HCT116 (cell line): ENCODE results near the gene GPR27. TPM values are rescaled to one million over a fixed set of nuclear protein-coding genes. Genes with fewer than 3 reads are reported as not detected.

ENCODE experiments used
- ATAC-seq: fragments of 200-7000 bp; cut with Tn5 transposase; 2 replicates; pipeline ENCODE4 v1.9.1; 2020; ENCODE audit warnings: mild to moderate bottlenecking, moderate library complexity
- BruUV-seq: library from RNA; stranded (reverse); fragments of 400-500 nt; replicated peaks from 2 replicates; lab custom pipeline; 2021; lab: Mats Ljungman, UMichigan
- CTCF ChIA-PET: fragments of 300-600 bp; sonication (Branson Sonifier 250); formaldehyde crosslinking; loops from one replicate; lab custom pipeline; 2021; ENCODE audit warnings: antibody characterized with exemption; lab: Charles Lee
- POLR2A ChIA-PET: fragments of 300-600, 350-600 bp; sonication (Branson Sonifier 250); formaldehyde crosslinking; loops from one replicate; lab custom pipeline; 2021; ENCODE audit warnings: antibody characterized with exemption; lab: Charles Lee
- RAD21 ChIA-PET, 2 experiments: fragments of 300-600 bp; sonication (Branson Sonifier 250); formaldehyde crosslinking; loops; one replicate each; lab custom pipeline; 2023; ENCODE audit warnings: low total read pairs in 2 of 2; ENCODE audit not compliant: uncharacterized antibody in 2 of 2, unreplicated experiment in 2 of 2, low non-redundant PET in 1 of 2; lab: Charles Lee
- DNase-seq: peaks from one replicate; pipeline ENCODE4 v3.0.0-alpha.2; 2010; ENCODE audit warnings: low read depth, low spot score
- H2AFZ ChIP-seq: fragments of 200-600 bp; shearing (Covaris generic), sonication (generic); 2 replicates; pipeline ENCODE4 v1.6.1; 2017; ENCODE audit warnings: low read depth, mixed run types, mixed read lengths, antibody characterized with exemption, low read length; ENCODE audit not compliant: poor library complexity, severe bottlenecking
- H3K27ac ChIP-seq: 2 replicates; pipeline ENCODE4 v1.5.1; 2012; ENCODE audit warnings: low read depth, low read length
- H3K27me3 ChIP-seq: fragments of 200-600 bp; sonication (generic); 2 replicates; pipeline ENCODE4 v1.6.1; 2016; ENCODE audit warnings: mixed run types, low read length, mixed read lengths; ENCODE audit not compliant: insufficient read depth
- H3K36me3 ChIP-seq, 2 experiments: fragments of 200-500 bp in 1 of 2; fragments of 200-600 bp in 1 of 2; sonication (Bioruptor generic) in 1 of 2; sonication (generic) in 1 of 2; 2 replicates each; pipeline versions ENCODE4 v1.5.1 to v1.6.1; 2014 to 2016; ENCODE audit warnings: low read length in 2 of 2, inconsistent platforms in 1 of 2, mixed read lengths in 1 of 2, mixed run types in 1 of 2; ENCODE audit not compliant: insufficient read depth in 2 of 2, control insufficient read depth in 1 of 2
- H3K4me1 ChIP-seq, 2 experiments: fragments of 200-600 bp in 1 of 2; sonication (generic) in 1 of 2; 2 replicates each; pipeline versions ENCODE4 v1.5.1 to v1.6.1; 2012 to 2017; ENCODE audit warnings: low read length in 2 of 2, inconsistent platforms in 1 of 2, mild to moderate bottlenecking in 1 of 2, mixed read lengths in 1 of 2, mixed run types in 1 of 2, moderate library complexity in 1 of 2; ENCODE audit not compliant: insufficient read depth in 2 of 2, control insufficient read depth in 1 of 2
- H3K4me2 ChIP-seq: fragments of 200-600 bp; sonication (generic); 2 replicates; pipeline ENCODE4 v1.6.1; 2017; ENCODE audit warnings: mixed run types, low read length, mixed read lengths
- H3K4me3 ChIP-seq, 2 experiments: fragments of 200-600 bp in 1 of 2; sonication (generic) in 1 of 2; replicated peaks in 1 of 2; 2 replicates each; pipeline ENCODE4 v1.5.1; 2011 to 2016; ENCODE audit warnings: low read length in 2 of 2, control low read depth in 1 of 2, low read depth in 1 of 2, mild to moderate bottlenecking in 1 of 2, mixed read lengths in 1 of 2, mixed run types in 1 of 2
- H3K79me2 ChIP-seq: fragments of 200-600 bp; sonication (generic); 2 replicates; pipeline ENCODE4 v1.6.1; 2017; ENCODE audit warnings: mild to moderate bottlenecking, mixed run types, low read length, moderate library complexity, mixed read lengths; ENCODE audit not compliant: insufficient read depth
- H3K9ac ChIP-seq: fragments of 200-600 bp; sonication (generic); 2 replicates; pipeline ENCODE4 v1.6.1; 2016; ENCODE audit warnings: low read length, mixed read lengths
- H3K9me2 ChIP-seq: fragments of 200-600 bp; sonication (generic), shearing (Covaris generic); 2 replicates; pipeline ENCODE4 v1.6.1; 2017; ENCODE audit warnings: mixed run types, mild to moderate bottlenecking, moderate library complexity; ENCODE audit not compliant: insufficient read depth
- H3K9me3 ChIP-seq, 2 experiments: fragments of 200-500 bp in 1 of 2; fragments of 200-600 bp in 1 of 2; sonication (Bioruptor generic) in 1 of 2; sonication (generic) in 1 of 2; 2 replicates each; pipeline ENCODE4 v1.6.1; 2014 to 2017; ENCODE audit warnings: low read length in 2 of 2, mixed read lengths in 2 of 2, inconsistent platforms in 1 of 2, low read depth in 1 of 2, mild to moderate bottlenecking in 1 of 2, mixed run types in 1 of 2, moderate library complexity in 1 of 2; ENCODE audit not compliant: control insufficient read depth in 1 of 2, insufficient read depth in 1 of 2
- H4K20me1 ChIP-seq: fragments of 200-600 bp; sonication (generic), shearing (Covaris generic); 2 replicates; pipeline ENCODE4 v1.6.1; 2017; ENCODE audit warnings: mixed run types, mild to moderate bottlenecking, moderate library complexity; ENCODE audit not compliant: insufficient read depth
- ATF3 ChIP-seq: IDR thresholded peaks from 2 replicates; pipeline ENCODE4 v1.6.1; 2012
- CBX3 ChIP-seq: IDR thresholded peaks from 2 replicates; pipeline ENCODE4 v1.6.1; 2012; ENCODE audit warnings: low read depth
- CEBPB ChIP-seq: IDR thresholded peaks from 2 replicates; pipeline ENCODE4 v1.6.1; 2012; ENCODE audit warnings: low read depth
- CTCF ChIP-seq, 3 experiments: fragments of 200-600 bp in 1 of 3; sonication (generic) in 1 of 3; IDR thresholded peaks in 2 of 3; conservative IDR thresholded peaks in 1 of 3; 2 replicates each; pipeline ENCODE4 v1.5.1; 2012 to 2017; ENCODE audit warnings: low read depth in 2 of 3, low read length in 2 of 3, antibody characterized with exemption in 1 of 3, borderline replicate concordance in 1 of 3, control low read depth in 1 of 3, mild to moderate bottlenecking in 1 of 3, mixed read lengths in 1 of 3, mixed run types in 1 of 3, moderate library complexity in 1 of 3; ENCODE audit not compliant: insufficient read depth in 1 of 3
- EGR1 ChIP-seq: IDR thresholded peaks from 2 replicates; pipeline ENCODE4 v1.6.1; 2012; ENCODE audit warnings: low read depth
- ELF1 ChIP-seq: IDR thresholded peaks from 2 replicates; pipeline ENCODE4 v1.6.1; 2012; ENCODE audit warnings: low read depth, borderline replicate concordance
- EZH2 ChIP-seq: fragments of 200-600 bp; sonication (generic); IDR thresholded peaks from 2 replicates; pipeline ENCODE4 v1.6.1; 2017; ENCODE audit warnings: antibody characterized with exemption, mixed run types
- EZH2phosphoT487 ChIP-seq: fragments of 200-600 bp; IDR thresholded peaks from 2 replicates; pipeline ENCODE4 v1.6.1; 2018; ENCODE audit warnings: antibody characterized with exemption, borderline replicate concordance
- FOSL1 ChIP-seq: IDR thresholded peaks from 2 replicates; pipeline ENCODE4 v1.6.1; 2012; ENCODE audit warnings: low read depth
- JUND ChIP-seq: IDR thresholded peaks from 2 replicates; pipeline ENCODE4 v1.6.1; 2012
- POLR2A ChIP-seq: IDR thresholded peaks from 2 replicates; pipeline ENCODE4 v1.7.0; 2011; ENCODE audit warnings: borderline replicate concordance; ENCODE audit not compliant: insufficient read depth, insufficient read length; ENCODE audit errors: extremely low read depth
- REST ChIP-seq: IDR thresholded peaks from 2 replicates; pipeline ENCODE4 v1.6.1; 2012; ENCODE audit warnings: low read depth
- SIN3A ChIP-seq: IDR thresholded peaks from 2 replicates; pipeline ENCODE4 v1.6.1; 2012; ENCODE audit warnings: low read depth
- YY1 ChIP-seq: IDR thresholded peaks from 2 replicates; pipeline ENCODE4 v1.6.1; 2011; ENCODE audit warnings: low read length, low read depth, moderate library complexity, mild to moderate bottlenecking; ENCODE audit not compliant: insufficient replicate concordance; ENCODE audit errors: extremely low read depth
- ZFX ChIP-seq: fragments of 450-650 bp; IDR thresholded peaks from 2 replicates; pipeline ENCODE4 v1.6.1; 2017
- intact Hi-C: fragments of 100-400 bp; cut with micrococcal nuclease; formaldehyde crosslinking; loops from 2 replicates; pipeline ENCODE4 v1.10.0; 2022
- total RNA-seq: library from RNA; stranded (reverse); gene quantifications from one replicate; pipeline ENCODE4 v1.2.1, GENCODE V29; 2021; ENCODE audit not compliant: unreplicated experiment

Gene GPR27
- total RNA-seq, 1 experiment from 2014 or later: not detected

- H3K4me2 ChIP-seq: no peak overlapping the region
- H3K27ac ChIP-seq: no peak overlapping the region
- no peaks in the 10 kb centered on the region for H3K9me3 ChIP-seq
- CTCF ChIA-PET: no interaction called here
- ATAC-seq (no peak), DNase-seq (no peak)
- H4K20me1 ChIP-seq: no peaks in the 10 kb centered on the region
- H3K36me3 ChIP-seq: no peaks in the 10 kb centered on the region
- H3K9me2 ChIP-seq: no peaks in the 10 kb centered on the region
- BruUV-seq: no TSS peak
- POLR2A ChIA-PET: no interaction called here
- H3K4me1 ChIP-seq: no peaks in the 10 kb centered on the region
- peaks cover 4% of the 10 kb centered on the region; the same call in 1 of the 2 replicates for H3K27me3 ChIP-seq
- RAD21 ChIA-PET: no interaction called here
- intact Hi-C loops: loop anchor here (10.0 kb wide), 1 partner anchor 207 kb away; no protein-coding TSS in a partner anchor
- no peak overlapping the region for H2AFZ ChIP-seq
- H3K79me2 ChIP-seq: no peaks in the 10 kb centered on the region
- H3K4me3 ChIP-seq: no peak overlapping the region
- H3K9ac ChIP-seq: no peak overlapping the region
- TF ChIP-seq ZFX (no peak), CEBPB (no peak), CTCF (IDR thresholded peaks at IDR 0.05 in 2 of 3, conservative IDR thresholded peaks at IDR 0.05 in 1 of 3; ENCODE audit: borderline replicate concordance in 1 of 3, insufficient read depth in 1 of 3, low read depth in 2 of 3, low read length in 2 of 3) (no peak), SIN3A (no peak), REST (no peak), EZH2 (no peak), EGR1 (no peak), ELF1 (no peak), POLR2A (no peak), FOSL1 (no peak), YY1 (no peak), ATF3 (no peak), EZH2phosphoT487 (no peak), JUND (no peak), CBX3 (no peak)
Measured at GRCh38 chr3:71718072-71718471, 35.6 kb upstream of the GPR27 start.
